A549 (cell line): ENCODE results near the gene C2orf68.

Experiments
- CEBPB ChIP-seq, 2 experiments: fragments of >200 bp in 1 of 2; sonication (Bioruptor Twin) in 1 of 2; formaldehyde crosslinking in 1 of 2; IDR thresholded peaks; 2 replicates each; pipeline ENCODE4 v1.6.1; 2012 to 2016
- FOSL2 ChIP-seq, 2 experiments: fragments of 450-650 bp in 1 of 2; fragments of >200 bp in 1 of 2; sonication (Bioruptor Twin) in 1 of 2; formaldehyde crosslinking; IDR thresholded peaks; 2 replicates each; pipeline versions ENCODE4 v1.5.0 to v1.6.1; 2016 to 2020; ENCODE audit warnings: mild to moderate bottlenecking in 1 of 2, moderate library complexity in 1 of 2
- HDAC2 ChIP-seq: fragments of 200-600 bp; sonication (generic); IDR thresholded peaks from 2 replicates; pipeline ENCODE4 v1.6.1; 2016
- HEYL ChIP-seq: fragments of 250-450 bp; sonication (Bioruptor Pico); IDR thresholded peaks from 2 replicates; pipeline ENCODE4 v1.8.0; 2021; ENCODE audit warnings: mild to moderate bottlenecking, moderate library complexity
- KDM1A ChIP-seq: fragments of 200-600 bp; sonication (generic); IDR thresholded peaks from 2 replicates; pipeline ENCODE4 v1.6.1; 2016; ENCODE audit warnings: low read depth, mild to moderate bottlenecking
- NR3C1 ChIP-seq: fragments of >200 bp; sonication (Bioruptor Twin); formaldehyde crosslinking; IDR thresholded peaks from 3 replicates; pipeline ENCODE4 v1.6.1; 2017
- POLR2A ChIP-seq: IDR thresholded peaks from 2 replicates; pipeline ENCODE4 v1.6.1; 2012; ENCODE audit warnings: mild to moderate bottlenecking, low read length
- POLR2AphosphoS2 ChIP-seq: conservative IDR thresholded peaks from 2 replicates; pipeline ENCODE4 v1.6.1; 2012; ENCODE audit warnings: low read length, improper control_type of control experiment, inconsistent platforms
- RAD21 ChIP-seq, 2 experiments: fragments of >200 bp in 1 of 2; sonication (Bioruptor Twin) in 1 of 2; formaldehyde crosslinking in 1 of 2; IDR thresholded peaks in 1 of 2; conservative IDR thresholded peaks in 1 of 2; 2 replicates in 1 of 2; 3 replicates in 1 of 2; pipeline ENCODE4 v1.6.1; 2012 to 2018; ENCODE audit warnings: inconsistent platforms in 1 of 2
- RFX5 ChIP-seq: fragments of 450-650 bp; IDR thresholded peaks from 2 replicates; pipeline ENCODE4 v1.7.1; 2014; ENCODE audit warnings: antibody characterized with exemption, mild to moderate bottlenecking, moderate library complexity
- SREBF2 ChIP-seq: fragments of 450-650 bp; IDR thresholded peaks from 2 replicates; pipeline ENCODE4 v1.6.1; 2014; ENCODE audit warnings: mild to moderate bottlenecking, moderate library complexity
- TP53 ChIP-seq: fragments of 250-450 bp; sonication (Bioruptor Pico); IDR thresholded peaks from 2 replicates; pipeline ENCODE4 v1.5.0; 2021; ENCODE audit warnings: mild to moderate bottlenecking, moderate library complexity
- TF ChIP-seq, protein P1 (sequence below): fragments of >200 bp; sonication (Bioruptor Twin); formaldehyde crosslinking; IDR thresholded peaks from 3 replicates; pipeline ENCODE4 v1.5.1; 2016
- TF ChIP-seq, protein P2 (sequence below): IDR thresholded peaks from 2 replicates; pipeline ENCODE4 v1.6.1; 2012

DNA sequence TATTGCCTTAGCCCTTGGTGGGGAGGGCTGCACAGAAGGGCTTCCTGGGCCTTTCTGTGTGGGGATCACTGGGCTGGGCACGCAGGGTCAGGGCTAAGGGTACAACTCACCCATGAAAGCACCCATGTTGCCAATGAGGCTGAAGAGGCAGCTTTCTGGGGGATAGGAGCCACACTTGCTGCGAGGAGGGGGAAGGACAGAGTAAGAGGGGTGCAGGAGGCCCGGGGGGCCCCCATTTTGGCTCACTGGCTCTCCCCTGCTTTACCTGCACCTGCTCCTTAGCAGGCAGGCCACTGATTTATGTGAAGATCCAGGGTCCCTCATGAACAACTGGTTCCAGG is 11.7 kb downstream of the C2orf68 start:
- no peak for TF ChIP-seq POLR2AphosphoS2
- no peak for TF ChIP-seq KDM1A
- TF ChIP-seq, protein P1, sequence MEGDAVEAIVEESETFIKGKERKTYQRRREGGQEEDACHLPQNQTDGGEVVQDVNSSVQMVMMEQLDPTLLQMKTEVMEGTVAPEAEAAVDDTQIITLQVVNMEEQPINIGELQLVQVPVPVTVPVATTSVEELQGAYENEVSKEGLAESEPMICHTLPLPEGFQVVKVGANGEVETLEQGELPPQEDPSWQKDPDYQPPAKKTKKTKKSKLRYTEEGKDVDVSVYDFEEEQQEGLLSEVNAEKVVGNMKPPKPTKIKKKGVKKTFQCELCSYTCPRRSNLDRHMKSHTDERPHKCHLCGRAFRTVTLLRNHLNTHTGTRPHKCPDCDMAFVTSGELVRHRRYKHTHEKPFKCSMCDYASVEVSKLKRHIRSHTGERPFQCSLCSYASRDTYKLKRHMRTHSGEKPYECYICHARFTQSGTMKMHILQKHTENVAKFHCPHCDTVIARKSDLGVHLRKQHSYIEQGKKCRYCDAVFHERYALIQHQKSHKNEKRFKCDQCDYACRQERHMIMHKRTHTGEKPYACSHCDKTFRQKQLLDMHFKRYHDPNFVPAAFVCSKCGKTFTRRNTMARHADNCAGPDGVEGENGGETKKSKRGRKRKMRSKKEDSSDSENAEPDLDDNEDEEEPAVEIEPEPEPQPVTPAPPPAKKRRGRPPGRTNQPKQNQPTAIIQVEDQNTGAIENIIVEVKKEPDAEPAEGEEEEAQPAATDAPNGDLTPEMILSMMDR: no peak
- no peak for TF ChIP-seq POLR2A
- TF ChIP-seq, protein P2, sequence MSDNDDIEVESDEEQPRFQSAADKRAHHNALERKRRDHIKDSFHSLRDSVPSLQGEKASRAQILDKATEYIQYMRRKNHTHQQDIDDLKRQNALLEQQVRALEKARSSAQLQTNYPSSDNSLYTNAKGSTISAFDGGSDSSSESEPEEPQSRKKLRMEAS: no peak
- TF ChIP-seq RFX5: no peak
- TF ChIP-seq HDAC2: no peak
- TF ChIP-seq FOSL2 (IDR thresholded peaks at IDR 0.05): no peak
- no peak for TF ChIP-seq FOSL2 (CRISPR knock-in tag; IDR thresholded peaks at IDR 0.05)
- no peak for TF ChIP-seq SREBF2
- TF ChIP-seq TP53 (CRISPR knock-in tag): no peak
- no peak for TF ChIP-seq RAD21 (conservative IDR thresholded peaks at IDR 0.05 in 1 of 2, IDR thresholded peaks at IDR 0.05 in 1 of 2)
- no peak for TF ChIP-seq NR3C1
- no peak for TF ChIP-seq CEBPB (IDR thresholded peaks at IDR 0.05)
- TF ChIP-seq HEYL (CRISPR knock-in tag): no peak
